ENCODE results near the gene CHTF8.
A peak's percentile ranks its signal among the peaks of the same experiment; 100 is the strongest.

The CHTF8 gene

DNA sequence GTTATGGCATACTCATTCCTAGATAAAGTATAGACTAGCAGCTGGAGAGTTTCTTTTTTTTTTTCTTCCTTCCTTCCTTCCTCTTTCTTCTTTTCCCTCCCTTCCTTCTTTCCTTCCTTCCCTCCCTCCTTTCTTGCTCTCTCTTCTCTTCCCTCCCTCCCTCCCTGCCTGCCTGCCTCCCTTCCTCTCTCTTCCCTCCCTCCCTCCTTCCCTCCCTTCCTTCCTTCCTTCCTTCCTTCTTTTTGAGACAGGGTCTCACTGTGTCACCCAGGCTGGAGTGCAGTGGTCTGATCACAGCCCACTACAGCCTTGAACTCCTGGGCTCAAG lies 47.6 kb upstream of the CHTF8 start (continued):
- TF ChIP-seq, protein P1, sequence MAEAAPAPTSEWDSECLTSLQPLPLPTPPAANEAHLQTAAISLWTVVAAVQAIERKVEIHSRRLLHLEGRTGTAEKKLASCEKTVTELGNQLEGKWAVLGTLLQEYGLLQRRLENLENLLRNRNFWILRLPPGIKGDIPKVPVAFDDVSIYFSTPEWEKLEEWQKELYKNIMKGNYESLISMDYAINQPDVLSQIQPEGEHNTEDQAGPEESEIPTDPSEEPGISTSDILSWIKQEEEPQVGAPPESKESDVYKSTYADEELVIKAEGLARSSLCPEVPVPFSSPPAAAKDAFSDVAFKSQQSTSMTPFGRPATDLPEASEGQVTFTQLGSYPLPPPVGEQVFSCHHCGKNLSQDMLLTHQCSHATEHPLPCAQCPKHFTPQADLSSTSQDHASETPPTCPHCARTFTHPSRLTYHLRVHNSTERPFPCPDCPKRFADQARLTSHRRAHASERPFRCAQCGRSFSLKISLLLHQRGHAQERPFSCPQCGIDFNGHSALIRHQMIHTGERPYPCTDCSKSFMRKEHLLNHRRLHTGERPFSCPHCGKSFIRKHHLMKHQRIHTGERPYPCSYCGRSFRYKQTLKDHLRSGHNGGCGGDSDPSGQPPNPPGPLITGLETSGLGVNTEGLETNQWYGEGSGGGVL (tag by site-specific recombination; IDR thresholded peaks at IDR 0.05), result 0 out of 2 replicates have a peak, but pooled peaks have one; percentile 2

DNA sequence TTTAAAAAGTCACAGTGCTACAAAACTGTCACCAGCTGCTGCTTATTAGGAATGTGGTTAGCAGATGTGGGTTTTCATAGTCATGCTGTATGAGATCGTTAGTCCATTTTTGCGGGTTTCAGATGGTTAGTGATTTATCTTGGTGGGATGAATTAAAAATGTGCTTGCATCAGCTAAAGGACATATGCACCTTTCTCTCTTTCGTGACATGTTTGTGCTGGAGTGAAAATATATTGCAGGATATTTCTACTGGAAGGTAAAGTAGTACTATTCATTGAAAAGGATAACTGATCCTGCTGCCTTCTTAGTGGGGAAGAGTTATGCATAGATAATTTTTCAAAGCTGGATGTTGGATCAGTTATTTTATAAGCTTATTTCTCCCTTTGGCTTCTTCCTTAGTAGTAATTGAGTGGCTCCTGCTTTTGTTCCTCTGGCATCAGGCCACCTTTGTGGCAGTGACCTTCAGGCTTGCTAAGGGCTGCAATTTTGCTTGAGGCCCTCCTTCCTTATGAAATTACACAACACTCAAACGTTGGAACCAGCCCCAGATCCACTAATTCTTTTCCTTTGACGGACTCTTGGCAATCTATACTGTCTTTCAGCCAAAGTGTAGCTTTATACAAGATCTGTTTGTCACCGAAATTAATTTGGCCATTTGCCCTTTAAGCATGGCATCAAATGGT lies 47.1 kb upstream of the CHTF8 start:
- CTCF ChIA-PET, result interaction anchor here (0.6 to 1.0 kb wide), 3 partner anchors 11 to 81 kb away, joined by 4 to 5 read pairs (median 4); no protein-coding TSS in a partner anchor
- Histone ChIP-seq H3K36me3 (ENCODE audit: control insufficient read depth in 2 of 2, insufficient read depth in 1 of 2, low read length in 2 of 2) (no peaks in the 10 kb centered on the region; a peak in 1 of 3 replicates), H3K4me1 (ENCODE audit: control insufficient read depth, insufficient read depth, low read length) (peaks cover 14% of the 10 kb centered on the region), H3K27ac (ENCODE audit: extremely low read depth, low read depth, low read length) (peak overlapping the region; percentile 27; the same call in 1 of the 2 replicates), H3K9me3 (ENCODE audit: control insufficient read depth, insufficient read depth, low read depth, low read length) (no peaks in the 10 kb centered on the region), H3K4me3 (ENCODE audit: low read depth, low read length) (no peak overlapping the region)
- POLR2A ChIA-PET, result interaction anchor here (0.7 kb wide), 1 partner anchor 49 kb away, joined by 3 read pairs; no protein-coding TSS in a partner anchor
- TF ChIP-seq, protein P2, sequence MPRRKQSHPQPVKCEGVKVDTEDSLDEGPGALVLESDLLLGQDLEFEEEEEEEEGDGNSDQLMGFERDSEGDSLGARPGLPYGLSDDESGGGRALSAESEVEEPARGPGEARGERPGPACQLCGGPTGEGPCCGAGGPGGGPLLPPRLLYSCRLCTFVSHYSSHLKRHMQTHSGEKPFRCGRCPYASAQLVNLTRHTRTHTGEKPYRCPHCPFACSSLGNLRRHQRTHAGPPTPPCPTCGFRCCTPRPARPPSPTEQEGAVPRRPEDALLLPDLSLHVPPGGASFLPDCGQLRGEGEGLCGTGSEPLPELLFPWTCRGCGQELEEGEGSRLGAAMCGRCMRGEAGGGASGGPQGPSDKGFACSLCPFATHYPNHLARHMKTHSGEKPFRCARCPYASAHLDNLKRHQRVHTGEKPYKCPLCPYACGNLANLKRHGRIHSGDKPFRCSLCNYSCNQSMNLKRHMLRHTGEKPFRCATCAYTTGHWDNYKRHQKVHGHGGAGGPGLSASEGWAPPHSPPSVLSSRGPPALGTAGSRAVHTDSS (tag by site-specific recombination; IDR thresholded peaks at IDR 0.05), result 0 out of 2 replicates have a peak, but pooled peaks have one; percentile 8
- TF ChIP-seq, protein P3, sequence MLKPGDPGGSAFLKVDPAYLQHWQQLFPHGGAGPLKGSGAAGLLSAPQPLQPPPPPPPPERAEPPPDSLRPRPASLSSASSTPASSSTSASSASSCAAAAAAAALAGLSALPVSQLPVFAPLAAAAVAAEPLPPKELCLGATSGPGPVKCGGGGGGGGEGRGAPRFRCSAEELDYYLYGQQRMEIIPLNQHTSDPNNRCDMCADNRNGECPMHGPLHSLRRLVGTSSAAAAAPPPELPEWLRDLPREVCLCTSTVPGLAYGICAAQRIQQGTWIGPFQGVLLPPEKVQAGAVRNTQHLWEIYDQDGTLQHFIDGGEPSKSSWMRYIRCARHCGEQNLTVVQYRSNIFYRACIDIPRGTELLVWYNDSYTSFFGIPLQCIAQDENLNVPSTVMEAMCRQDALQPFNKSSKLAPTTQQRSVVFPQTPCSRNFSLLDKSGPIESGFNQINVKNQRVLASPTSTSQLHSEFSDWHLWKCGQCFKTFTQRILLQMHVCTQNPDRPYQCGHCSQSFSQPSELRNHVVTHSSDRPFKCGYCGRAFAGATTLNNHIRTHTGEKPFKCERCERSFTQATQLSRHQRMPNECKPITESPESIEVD (tag by site-specific recombination; IDR thresholded peaks at IDR 0.05), result peak; percentile 81
- peak; percentile 53 for TF ChIP-seq PRDM1 (tag by site-specific recombination; IDR thresholded peaks at IDR 0.05)
- TF ChIP-seq, protein P4, sequence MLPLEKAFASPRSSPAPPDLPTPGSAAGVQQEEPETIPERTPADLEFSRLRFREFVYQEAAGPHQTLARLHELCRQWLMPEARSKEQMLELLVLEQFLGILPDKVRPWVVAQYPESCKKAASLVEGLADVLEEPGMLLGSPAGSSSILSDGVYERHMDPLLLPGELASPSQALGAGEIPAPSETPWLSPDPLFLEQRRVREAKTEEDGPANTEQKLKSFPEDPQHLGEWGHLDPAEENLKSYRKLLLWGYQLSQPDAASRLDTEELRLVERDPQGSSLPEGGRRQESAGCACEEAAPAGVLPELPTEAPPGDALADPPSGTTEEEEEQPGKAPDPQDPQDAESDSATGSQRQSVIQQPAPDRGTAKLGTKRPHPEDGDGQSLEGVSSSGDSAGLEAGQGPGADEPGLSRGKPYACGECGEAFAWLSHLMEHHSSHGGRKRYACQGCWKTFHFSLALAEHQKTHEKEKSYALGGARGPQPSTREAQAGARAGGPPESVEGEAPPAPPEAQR (tag by site-specific recombination; IDR thresholded peaks at IDR 0.05), result no peak
- TF ChIP-seq, protein P5, sequence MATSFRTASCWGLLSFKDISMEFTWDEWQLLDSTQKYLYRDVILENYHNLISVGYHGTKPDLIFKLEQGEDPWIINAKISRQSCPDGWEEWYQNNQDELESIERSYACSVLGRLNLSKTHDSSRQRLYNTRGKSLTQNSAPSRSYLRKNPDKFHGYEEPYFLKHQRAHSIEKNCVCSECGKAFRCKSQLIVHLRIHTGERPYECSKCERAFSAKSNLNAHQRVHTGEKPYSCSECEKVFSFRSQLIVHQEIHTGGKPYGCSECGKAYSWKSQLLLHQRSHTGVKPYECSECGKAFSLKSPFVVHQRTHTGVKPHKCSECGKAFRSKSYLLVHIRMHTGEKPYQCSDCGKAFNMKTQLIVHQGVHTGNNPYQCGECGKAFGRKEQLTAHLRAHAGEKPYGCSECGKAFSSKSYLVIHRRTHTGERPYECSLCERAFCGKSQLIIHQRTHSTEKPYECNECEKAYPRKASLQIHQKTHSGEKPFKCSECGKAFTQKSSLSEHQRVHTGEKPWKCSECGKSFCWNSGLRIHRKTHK (tag by site-specific recombination; IDR thresholded peaks at IDR 0.05), result no peak
- TF ChIP-seq ZNF629 (tag by site-specific recombination; IDR thresholded peaks at IDR 0.05), result no peak
- TF ChIP-seq MZF1 (tag by site-specific recombination; IDR thresholded peaks at IDR 0.05; ENCODE audit: borderline replicate concordance), result peak; percentile 67; the same call in 1 of the 2 replicates
- peak; percentile 89 for TF ChIP-seq ZNF335 (tag by site-specific recombination; conservative IDR thresholded peaks at IDR 0.05)
- peak; percentile 60; the same call in 1 of the 2 replicates for TF ChIP-seq ZXDB (tag by site-specific recombination; IDR thresholded peaks at IDR 0.05)
- TF ChIP-seq ZNF10 (tag by site-specific recombination; IDR thresholded peaks at IDR 0.05), result 0 out of 2 replicates have a peak, but pooled peaks have one; percentile 17
- TF ChIP-seq ZSCAN30 (tag by site-specific recombination; IDR thresholded peaks at IDR 0.05), result 0 out of 2 replicates have a peak, but pooled peaks have one; percentile 30
- TF ChIP-seq, protein P6, sequence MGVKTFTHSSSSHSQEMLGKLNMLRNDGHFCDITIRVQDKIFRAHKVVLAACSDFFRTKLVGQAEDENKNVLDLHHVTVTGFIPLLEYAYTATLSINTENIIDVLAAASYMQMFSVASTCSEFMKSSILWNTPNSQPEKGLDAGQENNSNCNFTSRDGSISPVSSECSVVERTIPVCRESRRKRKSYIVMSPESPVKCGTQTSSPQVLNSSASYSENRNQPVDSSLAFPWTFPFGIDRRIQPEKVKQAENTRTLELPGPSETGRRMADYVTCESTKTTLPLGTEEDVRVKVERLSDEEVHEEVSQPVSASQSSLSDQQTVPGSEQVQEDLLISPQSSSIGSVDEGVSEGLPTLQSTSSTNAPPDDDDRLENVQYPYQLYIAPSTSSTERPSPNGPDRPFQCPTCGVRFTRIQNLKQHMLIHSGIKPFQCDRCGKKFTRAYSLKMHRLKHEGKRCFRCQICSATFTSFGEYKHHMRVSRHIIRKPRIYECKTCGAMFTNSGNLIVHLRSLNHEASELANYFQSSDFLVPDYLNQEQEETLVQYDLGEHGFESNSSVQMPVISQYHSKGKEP (tag by site-specific recombination; IDR thresholded peaks at IDR 0.05), result peak; percentile 46; the same call in 1 of the 2 replicates
- peak; percentile 67 for TF ChIP-seq OSR2 (tag by site-specific recombination; IDR thresholded peaks at IDR 0.05)
- TF ChIP-seq, protein P7, sequence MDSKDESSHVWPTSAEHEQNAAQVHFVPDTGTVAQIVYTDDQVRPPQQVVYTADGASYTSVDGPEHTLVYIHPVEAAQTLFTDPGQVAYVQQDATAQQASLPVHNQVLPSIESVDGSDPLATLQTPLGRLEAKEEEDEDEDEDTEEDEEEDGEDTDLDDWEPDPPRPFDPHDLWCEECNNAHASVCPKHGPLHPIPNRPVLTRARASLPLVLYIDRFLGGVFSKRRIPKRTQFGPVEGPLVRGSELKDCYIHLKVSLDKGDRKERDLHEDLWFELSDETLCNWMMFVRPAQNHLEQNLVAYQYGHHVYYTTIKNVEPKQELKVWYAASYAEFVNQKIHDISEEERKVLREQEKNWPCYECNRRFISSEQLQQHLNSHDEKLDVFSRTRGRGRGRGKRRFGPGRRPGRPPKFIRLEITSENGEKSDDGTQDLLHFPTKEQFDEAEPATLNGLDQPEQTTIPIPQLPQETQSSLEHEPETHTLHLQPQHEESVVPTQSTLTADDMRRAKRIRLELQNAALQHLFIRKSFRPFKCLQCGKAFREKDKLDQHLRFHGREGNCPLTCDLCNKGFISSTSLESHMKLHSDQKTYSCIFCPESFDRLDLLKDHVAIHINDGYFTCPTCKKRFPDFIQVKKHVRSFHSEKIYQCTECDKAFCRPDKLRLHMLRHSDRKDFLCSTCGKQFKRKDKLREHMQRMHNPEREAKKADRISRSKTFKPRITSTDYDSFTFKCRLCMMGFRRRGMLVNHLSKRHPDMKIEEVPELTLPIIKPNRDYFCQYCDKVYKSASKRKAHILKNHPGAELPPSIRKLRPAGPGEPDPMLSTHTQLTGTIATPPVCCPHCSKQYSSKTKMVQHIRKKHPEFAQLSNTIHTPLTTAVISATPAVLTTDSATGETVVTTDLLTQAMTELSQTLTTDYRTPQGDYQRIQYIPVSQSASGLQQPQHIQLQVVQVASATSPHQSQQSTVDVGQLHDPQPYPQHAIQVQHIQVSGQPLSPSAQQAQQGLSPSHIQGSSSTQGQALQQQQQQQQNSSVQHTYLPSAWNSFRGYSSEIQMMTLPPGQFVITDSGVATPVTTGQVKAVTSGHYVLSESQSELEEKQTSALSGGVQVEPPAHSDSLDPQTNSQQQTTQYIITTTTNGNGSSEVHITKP (tag by site-specific recombination; IDR thresholded peaks at IDR 0.05), result peak; percentile 47; the same call in 1 of the 2 replicates
- TF ChIP-seq KLF7 (tag by site-specific recombination; IDR thresholded peaks at IDR 0.05; ENCODE audit: borderline replicate concordance), result no peak
- peak; percentile 95 for TF ChIP-seq FEZF1 (tag by site-specific recombination; IDR thresholded peaks at IDR 0.05)
- no peak for TF ChIP-seq SETDB1 (IDR thresholded peaks at IDR 0.05; ENCODE audit: insufficient read length, low read length)
- TF ChIP-seq, protein P8, sequence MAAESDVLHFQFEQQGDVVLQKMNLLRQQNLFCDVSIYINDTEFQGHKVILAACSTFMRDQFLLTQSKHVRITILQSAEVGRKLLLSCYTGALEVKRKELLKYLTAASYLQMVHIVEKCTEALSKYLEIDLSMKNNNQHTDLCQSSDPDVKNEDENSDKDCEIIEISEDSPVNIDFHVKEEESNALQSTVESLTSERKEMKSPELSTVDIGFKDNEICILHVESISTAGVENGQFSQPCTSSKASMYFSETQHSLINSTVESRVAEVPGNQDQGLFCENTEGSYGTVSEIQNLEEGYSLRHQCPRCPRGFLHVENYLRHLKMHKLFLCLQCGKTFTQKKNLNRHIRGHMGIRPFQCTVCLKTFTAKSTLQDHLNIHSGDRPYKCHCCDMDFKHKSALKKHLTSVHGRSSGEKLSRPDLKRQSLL (tag by site-specific recombination; IDR thresholded peaks at IDR 0.05), result no peak

All from HEK293 (cell line).